Esophagus squamous epithelium (tissue), 4 donors: ENCODE data around the gene PRKG1.

Source experiments
- CTCF ChIP-seq, 6 experiments: fragments of 450-650 bp in 4 of 6; fragments of 200-600 bp in 2 of 6; sonication (generic) in 2 of 6; IDR thresholded peaks; one replicate each; pipeline ENCODE4 v1.5.1; 2016 to 2019; ENCODE audit warnings: antibody characterized with exemption in 6 of 6, mild to moderate bottlenecking in 4 of 6, moderate library complexity in 4 of 6
- POLR2A ChIP-seq, 4 donors: fragments of 450-650 bp; IDR thresholded peaks; one replicate each; pipeline ENCODE4 v1.6.1; 2017; ENCODE audit warnings: antibody characterized with exemption in 4 of 4, mild to moderate bottlenecking in 4 of 4, moderate library complexity in 3 of 4

GRCh38 chr10:52074505-52075026, 1000.3 kb downstream of the PRKG1 start:
- no peak for TF ChIP-seq POLR2A (IDR thresholded peaks at IDR 0.05)
- no peak for TF ChIP-seq CTCF (IDR thresholded peaks at IDR 0.05)
